Measurements from ENCODE around the gene PLEK.
"Not testable (repeated sequence)": the region's sequence is repeated elsewhere in the genome, so short reads cannot be mapped to it uniquely, and the experiment has no call there.

Gene PLEK

DNA sequence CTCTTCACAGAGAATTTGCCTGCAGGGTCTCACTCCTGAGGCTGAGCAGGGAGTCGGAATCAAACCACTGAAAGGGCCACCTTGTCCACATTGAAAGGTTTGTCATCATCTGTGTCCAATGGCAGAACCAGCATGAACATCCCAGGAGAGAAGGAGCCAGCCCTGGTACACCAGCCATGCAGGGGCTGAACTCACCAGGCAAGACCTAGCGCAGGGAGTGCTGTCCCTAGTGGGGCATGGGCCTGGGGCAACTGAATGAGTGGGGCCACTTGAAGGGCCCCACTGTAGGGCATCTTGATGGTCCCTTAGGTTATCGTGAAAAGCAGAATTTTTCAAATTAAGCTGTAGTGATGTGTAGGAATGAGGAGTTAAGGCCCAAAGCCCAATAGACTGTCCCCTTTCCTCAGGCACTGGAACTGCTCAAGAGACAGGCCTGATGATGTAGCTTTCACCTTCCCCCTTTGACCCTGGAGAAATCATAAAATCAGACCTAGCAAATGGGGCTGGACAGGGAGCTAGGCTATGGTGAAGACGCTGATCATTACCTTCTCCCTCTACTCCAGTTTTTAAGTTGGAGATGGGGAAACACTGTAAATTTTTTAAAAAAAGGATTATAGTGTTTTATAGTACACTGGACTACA, 8.4 kb upstream of the PLEK start:
- no peak for DNase-seq

DNA sequence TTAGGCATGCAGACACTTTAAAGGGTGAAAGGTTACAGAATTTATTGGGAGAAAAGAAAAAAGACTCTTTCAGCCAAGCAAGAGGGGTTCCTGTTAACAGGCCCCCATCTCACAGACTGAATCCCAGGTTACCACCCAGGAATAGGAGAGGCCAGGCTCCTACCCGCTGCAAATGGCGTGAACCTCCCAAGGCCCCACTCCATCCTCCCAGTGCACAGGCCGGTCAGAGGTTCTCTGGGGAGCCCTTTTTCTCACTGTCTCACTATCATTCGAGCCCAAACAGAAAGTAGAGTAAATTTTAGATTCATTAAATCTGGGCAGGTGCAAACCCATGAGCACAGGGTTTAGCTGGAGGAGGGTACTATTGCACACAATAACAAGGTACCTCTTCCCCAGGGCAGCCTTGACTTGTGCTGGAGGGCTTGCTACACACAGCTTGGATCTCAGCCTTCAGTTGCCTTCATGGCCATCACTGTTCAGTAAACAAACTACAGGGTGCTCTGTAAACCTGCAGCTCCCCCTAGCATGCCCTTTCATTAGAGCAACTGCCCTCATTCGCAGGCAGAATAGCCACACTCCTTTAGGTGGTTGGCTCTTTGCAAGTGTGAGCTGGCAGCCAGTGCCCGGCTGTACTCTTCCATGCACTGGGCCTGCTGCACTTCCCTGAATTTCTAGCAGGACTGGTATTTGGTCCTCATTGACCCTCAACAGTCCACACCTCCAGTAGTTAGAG, 7.3 kb upstream of the PLEK start:
- no peak for DNase-seq

DNA sequence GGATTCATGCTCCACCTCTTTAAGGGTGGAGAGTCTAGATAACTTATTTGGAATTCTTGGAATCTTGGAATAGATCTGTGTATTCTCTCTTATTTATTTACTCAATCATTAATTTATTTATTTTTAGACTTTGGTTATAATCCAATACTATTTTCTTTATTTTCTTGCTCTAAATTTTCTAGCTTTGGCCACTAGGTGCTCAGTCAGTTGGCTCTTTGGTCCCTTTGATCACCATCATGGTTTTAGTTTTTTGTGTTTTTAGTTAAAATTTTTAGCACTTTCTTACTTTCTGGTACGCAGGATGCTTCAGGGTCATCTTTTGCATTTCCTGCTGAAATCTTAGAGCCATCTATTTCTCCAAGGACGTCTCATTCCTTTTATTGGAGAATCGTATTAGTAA, 5.2 kb upstream of the PLEK start:
- no peak for DNase-seq

DNA sequence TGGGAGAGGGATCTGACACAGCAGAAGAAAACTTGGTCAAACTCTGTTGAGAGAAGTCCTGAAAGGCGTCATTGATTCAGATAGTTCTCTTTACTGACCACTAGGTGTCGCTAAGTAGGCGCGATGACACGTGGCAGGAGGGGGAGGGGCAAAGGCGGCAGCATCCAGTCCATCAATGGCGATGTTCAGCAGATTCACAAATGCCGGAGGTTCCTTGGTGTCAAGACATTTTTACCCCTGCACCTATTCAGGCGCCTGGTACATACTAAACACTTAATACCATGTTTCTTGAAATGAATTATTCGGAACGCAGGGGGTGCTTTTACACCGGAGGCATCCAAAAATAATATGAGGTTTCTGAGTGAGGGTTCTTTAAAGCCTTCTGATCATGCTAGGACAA, 3.0 kb upstream of the PLEK start:
- DNase-seq: peak; percentile 87

DNA sequence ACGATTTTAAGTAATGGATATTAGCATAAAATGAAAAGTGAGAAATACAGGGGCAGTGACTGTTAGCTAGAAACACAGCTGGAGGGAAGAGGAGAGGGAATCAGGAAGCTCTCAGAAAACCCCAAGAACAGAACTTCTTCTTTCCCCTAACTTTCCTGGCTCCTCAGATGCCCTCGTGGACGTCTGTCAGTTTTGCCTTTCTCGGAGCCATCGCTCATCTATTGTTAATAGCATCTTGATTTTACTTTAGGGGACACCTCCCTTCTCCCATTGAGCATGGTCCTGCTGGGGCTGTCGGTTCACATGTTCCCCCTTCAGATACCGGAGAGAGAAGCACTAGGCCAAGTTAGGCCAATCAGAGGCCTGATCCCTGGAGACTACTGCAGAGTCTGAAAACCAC, 2.3 kb upstream of the PLEK start:
- DNase-seq: no peak

DNA sequence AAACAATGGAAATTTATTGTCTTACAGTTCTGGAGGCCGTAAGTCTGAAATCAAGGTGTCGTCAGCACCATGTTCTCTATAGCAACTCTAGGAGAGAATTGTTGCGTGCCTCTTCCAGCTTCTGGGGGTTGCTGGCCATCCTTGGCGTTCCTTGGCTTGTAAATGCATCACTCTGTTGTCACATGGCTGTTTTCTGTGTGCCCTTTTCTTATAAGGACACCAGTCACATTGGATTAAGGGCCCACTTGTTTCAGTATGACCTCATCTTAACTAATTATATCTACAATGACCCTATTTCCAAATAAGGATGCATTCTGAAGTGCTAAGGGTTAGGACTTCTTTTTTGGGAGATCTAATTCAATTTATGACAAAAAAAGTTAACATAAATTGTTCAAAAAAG, 1.4 kb upstream of the PLEK start:
- DNase-seq: no peak

DNA sequence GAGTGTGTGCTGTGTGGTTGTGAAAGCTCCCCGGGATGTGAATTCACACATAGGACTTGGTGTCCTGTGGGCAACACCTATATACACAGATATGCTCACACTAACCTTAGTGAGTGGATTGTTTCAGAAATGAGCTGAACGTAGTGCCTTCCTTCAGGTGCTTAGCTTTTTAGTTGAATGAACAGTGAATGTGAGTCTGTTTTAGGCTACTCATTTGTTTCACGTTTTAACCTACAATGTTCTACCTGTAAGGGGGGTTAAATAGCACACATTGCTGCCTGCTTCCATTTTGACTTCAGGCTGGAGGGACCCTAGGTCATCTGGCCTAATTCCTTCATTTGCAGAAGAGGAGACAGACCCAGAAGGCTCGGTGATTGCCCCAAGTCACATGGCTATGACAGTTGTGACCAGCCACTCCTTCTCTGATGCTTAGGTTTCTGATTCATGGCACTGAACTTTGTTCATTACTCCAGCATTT, 1.0 kb downstream of the PLEK start:
- no peak for DNase-seq

DNA sequence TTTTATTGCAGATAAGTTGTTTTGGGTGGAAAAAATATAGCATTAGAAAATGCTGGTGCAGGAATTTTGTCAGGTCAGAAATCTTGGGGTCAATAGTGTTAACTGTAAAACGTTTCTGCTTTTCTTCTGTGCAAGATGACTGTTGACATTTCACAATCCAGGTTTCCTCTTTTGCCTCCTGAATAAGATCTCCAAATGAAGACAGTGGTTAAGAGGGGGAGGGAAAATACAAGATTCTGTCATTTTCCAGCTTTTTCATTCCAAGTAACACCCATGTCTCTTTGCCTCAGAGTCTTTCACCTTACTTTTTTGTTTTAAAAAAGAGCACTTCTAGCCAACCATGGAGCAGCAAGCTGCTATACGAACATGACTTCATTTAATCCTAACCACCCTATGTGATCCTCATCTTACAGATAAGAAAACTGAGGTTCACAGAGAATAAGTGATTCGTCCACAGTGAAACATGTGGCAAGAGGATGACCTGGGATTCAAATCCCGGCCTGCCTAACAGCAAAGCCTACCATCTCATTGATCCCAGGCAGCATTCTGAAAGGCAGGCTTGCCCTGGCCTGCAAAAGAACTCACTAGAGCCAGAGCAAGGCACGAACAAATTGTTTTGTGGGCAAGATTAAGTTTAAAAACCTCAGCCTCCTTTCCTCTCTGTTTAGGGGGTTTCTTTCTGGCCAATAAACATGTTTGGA, 3.0 kb downstream of the PLEK start:
- no peak for DNase-seq

DNA sequence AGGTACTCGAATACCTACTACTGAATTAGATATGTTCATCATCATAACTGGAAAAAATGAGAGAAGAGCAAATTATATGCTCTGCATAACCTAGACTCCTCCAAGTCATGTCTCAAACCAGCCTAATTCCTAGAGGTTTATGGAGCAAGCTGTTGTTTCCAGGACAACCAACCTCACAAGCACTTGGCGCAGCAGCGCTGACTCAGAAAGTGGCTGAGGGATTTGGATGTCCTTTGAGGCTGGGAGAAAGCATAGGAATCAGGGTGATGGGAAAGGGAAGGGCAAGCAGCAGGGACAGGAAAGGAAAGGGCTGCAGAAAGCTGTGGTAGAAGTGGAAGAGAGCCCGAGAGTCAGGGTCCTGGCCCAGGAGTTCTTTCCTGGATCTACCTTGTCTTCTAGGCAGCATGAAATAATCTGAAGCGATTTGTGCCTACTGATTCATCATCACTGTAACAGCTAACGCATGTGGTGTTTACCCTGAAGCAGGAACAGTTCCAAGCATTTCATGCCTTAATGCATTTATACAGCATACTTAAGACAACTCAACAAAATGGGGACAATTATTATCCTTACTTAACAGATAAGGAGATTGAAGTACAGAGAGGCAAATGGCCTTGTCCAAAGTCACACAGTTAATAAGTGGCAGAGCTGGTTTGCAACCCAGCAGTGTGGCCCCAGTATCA, 3.7 kb downstream of the PLEK start:
- DNase-seq: no peak

DNA sequence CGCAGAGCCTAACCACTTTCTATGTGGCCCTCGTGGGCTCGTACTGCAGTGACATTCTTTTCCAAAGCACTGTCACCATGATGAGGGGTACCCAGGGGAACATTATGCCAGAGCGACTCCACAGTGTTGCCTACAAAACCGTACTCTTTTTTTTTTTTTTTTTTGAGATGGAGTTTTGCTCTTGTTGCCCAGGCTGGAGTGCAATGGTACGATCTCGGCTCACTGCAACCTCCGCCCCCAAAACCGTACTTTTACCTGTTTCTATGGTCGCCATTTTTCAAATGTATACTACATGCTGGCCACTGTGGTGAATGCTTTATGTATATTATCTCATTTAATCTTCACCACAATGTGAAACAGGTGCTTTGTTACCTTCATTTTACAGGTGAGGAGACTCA, 4.3 kb downstream of the PLEK start:
- DNase-seq: no peak

DNA sequence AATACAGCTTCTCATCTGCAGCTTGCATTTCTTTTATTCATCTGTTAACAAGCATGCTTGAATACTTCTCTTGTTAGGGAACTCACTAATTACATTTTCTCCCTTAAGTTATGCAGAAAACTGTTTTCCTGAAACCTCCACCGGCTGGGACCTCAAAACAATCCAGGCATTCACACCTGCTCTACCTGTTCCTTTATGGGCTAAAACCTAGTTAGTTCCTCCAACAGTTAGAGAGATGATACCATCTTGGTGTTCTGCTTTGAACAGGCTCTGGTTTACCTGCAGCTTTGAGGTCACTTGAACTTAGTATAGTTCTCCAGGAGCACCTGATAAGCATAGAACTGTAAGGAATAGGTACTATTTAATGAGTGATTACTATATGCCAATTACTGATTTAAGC, 6.1 kb downstream of the PLEK start:
- DNase-seq: no peak

DNA sequence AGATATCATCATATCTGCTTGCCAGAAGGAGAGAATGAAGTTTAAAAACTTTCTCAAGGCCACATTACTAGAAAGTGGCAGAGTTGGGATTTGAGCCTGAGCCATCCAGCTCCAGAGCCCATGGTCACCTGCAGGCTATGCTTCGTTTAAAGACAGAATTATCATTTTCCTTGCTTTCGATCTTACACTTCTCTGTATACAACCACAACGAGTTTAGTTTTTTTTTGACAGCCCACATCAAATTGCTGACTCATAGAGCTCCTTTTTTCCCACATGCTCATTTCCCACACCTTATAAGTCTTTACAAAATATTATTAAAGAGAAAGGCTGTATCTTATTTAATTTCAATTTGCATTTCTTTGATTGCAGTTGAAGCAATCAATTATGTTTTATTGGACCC, 6.5 kb downstream of the PLEK start:
- DNase-seq: no peak

DNA sequence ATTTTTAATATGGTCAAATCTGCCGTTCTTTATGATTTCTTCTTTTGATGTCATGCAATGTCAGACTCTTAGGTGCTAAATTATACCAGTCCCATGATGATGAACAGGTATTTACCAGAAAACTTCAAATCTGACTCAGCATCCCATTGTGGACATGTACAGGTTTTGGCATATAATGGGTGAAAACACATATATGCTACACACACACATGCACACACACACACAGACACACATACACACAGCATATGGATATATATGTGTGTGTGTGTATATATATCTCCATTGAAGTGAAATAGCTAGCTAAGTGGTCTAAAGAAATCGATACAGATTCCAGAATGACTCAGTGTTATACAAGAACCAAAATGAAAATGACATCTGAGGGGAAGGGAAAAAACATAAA, 7.4 kb downstream of the PLEK start:
- DNase-seq: no peak

DNA sequence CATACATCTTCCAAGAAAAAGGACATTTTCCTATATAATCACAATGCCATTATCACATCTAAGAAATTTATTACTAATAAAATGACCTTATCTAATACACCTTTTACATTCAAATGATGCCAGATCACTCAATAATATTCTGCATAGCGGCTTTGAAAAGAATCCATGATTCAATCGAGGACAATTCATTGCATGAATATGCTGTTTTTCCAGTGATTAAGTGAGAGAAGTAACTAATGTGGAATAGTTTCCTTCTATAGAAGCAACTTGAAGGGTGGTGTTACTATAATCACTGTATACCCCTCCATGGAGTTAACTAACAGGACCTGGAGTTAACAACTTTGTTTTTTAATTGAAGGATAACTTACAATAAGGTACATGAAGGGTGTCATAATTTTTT, 9.1 kb downstream of the PLEK start:
- no peak for DNase-seq

DNA sequence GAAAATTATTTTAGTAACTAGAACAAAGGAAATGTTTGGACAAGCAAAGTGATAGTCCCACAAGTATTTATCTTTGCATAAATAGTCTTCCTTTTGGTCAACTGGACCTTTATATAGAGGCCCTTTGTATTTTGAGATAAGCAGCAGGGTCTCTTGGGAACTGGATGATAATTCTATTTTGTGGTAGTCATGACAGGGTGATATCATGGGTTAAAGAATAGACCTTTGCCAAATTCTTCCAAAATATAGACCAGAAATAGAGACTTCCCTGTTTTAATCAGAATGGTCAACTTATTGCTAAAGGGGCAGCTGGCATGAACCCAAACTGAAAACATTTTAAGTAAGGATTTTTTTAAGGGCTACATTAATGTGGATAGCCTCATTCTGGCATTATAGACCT, 10.5 kb downstream of the PLEK start:
- DNase-seq: no peak

DNA sequence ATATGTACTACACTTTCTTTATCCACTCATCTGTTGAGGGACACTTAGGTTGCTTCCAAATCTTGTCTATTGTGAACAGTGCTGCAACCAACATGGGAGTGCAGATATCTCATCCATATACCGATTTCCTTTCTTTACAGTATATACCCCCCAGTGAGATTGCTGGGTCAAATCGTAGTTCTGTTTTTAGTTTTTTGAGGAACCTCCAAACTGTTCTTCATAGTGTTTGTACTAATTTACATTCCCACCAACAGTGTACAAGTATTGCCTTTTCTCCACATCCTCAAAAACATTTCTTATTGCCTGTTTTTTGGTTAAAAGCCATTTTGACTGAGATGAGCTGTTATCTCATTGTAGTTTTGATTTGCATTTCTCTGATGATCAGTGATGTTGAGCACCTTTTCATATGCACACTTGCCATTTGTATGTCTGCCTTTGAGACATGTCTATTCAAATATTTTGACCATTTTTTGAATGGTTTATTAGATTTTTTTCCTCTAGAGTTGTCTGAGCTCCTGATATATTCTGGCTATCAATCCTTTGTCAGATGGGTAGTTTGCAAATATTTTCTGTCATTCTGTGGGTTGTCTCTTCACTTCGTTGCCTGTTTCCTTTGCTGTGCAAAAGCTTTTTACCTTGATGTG, 12.2 kb downstream of the PLEK start:
- DNase-seq: no peak

DNA sequence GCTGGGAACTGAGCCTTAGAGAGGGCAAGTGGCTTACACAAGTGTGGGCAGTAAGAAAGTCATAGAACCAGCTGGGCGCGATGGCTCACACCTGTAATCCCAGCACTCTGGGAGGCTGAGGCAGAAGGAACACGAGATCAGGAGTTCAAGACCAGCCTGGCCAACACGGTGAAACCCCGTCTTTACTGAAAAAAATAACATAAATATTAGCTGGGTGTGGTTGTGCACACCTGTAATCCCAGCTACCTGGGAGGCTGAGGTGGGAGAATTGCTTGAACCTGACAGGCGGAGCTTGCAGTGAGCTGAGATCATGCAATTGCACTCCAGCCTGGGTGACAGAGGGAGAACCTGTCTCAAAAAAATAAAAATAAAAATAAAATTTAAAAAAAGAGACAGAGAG, 13.7 kb downstream of the PLEK start:
- not testable (repeated sequence) for DNase-seq

DNA sequence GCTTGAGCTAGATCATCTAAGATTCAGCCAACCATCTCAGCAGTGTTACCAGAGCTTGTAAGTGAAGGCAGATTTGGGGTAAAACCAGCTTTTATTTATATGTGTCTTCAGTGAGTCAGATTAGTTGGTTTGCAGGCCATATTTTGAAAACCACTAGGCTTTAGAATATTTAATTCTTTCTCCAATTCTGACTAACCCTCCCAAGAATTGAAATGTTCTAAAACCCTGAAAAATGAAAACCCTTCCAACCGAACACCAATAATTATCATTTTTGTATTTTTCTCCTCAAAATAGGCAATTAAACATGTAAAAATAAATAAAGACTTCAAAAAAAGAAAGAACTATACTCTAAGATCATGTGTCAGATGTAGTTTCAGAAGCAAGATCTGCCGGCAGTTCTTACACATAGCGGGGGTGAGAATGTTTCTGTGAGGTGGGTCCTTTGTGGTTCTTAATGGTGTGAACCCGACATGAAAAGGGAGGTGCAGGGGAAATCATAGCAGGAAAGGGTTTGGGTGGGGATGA, 14.2 kb downstream of the PLEK start:
- DNase-seq: peak; percentile 48

DNA sequence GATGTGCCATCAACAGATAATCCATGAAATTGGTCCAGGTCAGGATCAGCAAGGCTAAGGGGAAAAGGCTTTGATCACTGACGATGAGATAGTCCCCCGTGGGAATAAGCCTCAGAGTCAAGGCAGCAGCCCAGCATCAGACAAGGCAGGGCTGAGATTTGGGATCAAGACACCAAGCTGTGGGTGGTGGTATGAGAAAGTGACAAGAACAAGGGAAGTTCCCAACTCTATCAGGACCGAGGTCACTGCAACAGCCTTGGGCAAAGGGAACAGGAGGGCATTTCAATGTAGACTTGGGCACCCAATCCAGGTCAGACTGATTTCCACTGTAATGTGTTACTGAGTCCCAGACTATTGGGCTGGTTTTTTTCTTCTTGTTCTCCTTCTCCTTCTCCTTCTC, 18.7 kb downstream of the PLEK start:
- DNase-seq: no peak

DNA sequence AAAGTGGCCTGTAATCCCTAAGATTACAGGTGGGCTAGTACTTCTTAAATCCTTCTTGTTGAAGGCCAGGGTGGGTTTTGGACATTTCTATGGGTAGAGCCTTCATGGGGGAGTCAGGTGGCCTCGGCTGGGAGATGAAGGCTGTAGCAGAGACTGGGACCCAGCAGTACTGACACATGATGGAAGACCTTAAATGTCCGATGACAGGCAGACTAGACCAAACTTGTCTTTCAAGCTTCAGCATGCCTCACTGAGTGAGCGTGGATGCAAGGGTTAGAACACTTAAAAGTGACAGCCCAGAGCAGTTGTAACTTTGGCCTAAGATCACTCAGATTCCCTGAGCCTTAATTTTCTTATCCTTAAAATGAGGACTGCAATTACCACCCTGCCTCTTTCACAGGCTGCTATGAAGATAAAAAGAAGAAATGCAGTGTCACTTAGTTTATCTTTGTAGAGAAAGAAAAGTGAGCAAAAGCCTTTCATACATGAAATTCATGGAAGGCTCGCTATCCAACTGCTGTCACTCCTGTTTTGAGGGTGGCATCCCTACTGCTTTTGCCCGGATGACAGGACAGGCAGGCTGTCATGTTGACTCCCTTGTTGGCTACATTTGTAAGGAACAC, 19.5 kb downstream of the PLEK start:
- no peak for DNase-seq

DNA sequence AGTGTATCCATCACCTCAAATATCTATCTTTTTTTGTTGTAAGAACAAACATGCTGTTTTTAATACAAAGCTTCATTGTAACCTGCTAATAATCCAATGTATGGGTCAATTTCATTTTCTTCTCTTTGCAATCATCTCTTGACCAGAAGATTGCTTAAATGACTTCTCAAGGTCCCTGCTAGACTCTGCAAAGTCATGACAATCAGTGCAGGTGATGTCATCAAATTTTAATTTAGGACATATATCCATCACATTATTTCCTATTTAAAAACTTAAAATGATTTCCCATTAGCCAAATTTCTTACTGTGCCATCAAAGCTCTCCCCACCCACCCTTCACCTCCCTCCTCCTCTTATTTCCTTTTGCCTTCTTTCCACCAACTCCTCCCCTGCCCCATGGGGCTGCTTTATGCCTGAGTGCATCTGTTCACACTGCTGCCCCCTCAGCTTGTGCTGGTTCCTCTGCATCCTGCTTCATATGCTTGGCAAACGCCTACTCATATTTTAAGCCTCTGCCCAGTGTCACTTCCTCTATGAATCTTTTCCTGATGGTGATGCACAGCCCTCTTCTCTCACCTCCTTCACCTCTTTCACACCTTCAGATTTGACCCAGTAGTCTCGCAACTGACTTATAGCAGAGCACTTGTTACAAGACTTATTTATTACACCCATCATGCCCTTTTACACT, 20.3 kb downstream of the PLEK start:
- DNase-seq: peak; percentile 53

DNA sequence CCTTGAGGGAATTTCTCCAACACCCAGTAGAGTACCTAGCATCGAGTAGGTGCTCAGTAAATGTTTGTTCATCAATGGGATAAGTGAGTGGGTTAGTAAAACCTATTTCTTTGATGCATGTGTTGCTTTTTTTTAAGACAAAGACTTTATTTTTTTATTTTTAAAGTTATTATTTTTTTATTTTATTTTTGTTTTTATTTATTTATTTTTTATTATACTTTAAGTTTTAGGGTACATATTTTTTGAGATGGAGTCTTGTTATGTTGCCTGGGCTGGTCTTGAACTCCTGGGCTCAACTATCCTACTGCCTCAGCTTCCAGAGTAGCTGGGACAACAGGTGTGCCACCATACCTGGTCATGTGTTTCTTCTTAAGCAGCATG, 20.8 kb downstream of the PLEK start:
- DNase-seq: no peak
